Neuronal stem cell (in vitro differentiated cells): ENCODE measurements around the gene SKIDA1.

ENCODE experiments used
- DNase-seq: peaks from one replicate; pipeline ENCODE4 v3.0.0-alpha.2; 2013; ENCODE audit warnings: low spot score
- H2AFZ ChIP-seq: one replicate; pipeline ENCODE4 v1.6.1; 2013; ENCODE audit warnings: mild to moderate bottlenecking, low read length, inconsistent platforms
- H2AK5ac ChIP-seq: 2 replicates; pipeline ENCODE4 v1.6.1; 2013; ENCODE audit warnings: low read depth, mild to moderate bottlenecking, inconsistent platforms, low read length, moderate library complexity, mixed read lengths
- H2BK120ac ChIP-seq: 2 replicates; pipeline ENCODE4 v1.6.1; 2013; ENCODE audit warnings: low read depth, mild to moderate bottlenecking, inconsistent platforms, low read length, moderate library complexity, mixed read lengths
- H2BK12ac ChIP-seq: one replicate; pipeline ENCODE4 v1.6.1; 2013; ENCODE audit warnings: low read length, inconsistent platforms
- H2BK15ac ChIP-seq: 2 replicates; pipeline ENCODE4 v1.6.1; 2013; ENCODE audit warnings: mild to moderate bottlenecking, low read length, inconsistent platforms, mixed read lengths
- H2BK5ac ChIP-seq: one replicate; pipeline ENCODE4 v1.6.1; 2013; ENCODE audit warnings: inconsistent platforms, mild to moderate bottlenecking, low read length, moderate library complexity
- H3K14ac ChIP-seq: one replicate; pipeline ENCODE4 v1.6.1; 2013; ENCODE audit warnings: low read length, inconsistent platforms
- H3K18ac ChIP-seq: 2 replicates; pipeline ENCODE4 v1.6.1; 2013; ENCODE audit warnings: low read length, inconsistent platforms
- H3K23ac ChIP-seq: 2 replicates; pipeline ENCODE4 v1.6.1; 2013; ENCODE audit warnings: low read depth, mild to moderate bottlenecking, mixed read lengths, low read length, inconsistent platforms; ENCODE audit not compliant: poor library complexity
- H3K27ac ChIP-seq: replicated peaks from 3 replicates; pipeline ENCODE4 v1.5.1; 2013; ENCODE audit warnings: low read length, inconsistent platforms
- H3K27me3 ChIP-seq, 3 experiments: 2 replicates each; pipeline ENCODE4 v1.6.1; 2013; ENCODE audit warnings: low read length in 3 of 3, mild to moderate bottlenecking in 2 of 3, inconsistent platforms in 1 of 3, low read depth in 1 of 3, mixed read lengths in 1 of 3, moderate library complexity in 1 of 3; ENCODE audit not compliant: control insufficient read depth in 3 of 3, insufficient read depth in 3 of 3
- H3K36me3 ChIP-seq, 2 donors: replicated peaks in 1 of 2; 2 replicates each; pipeline ENCODE4 v1.6.1; 2013; ENCODE audit warnings: low read length in 2 of 2; ENCODE audit not compliant: control insufficient read depth in 2 of 2, insufficient read depth in 2 of 2
- H3K4ac ChIP-seq: 2 replicates; pipeline ENCODE4 v1.6.1; 2013; ENCODE audit warnings: inconsistent platforms, mild to moderate bottlenecking, low read length, moderate library complexity
- H3K4me1 ChIP-seq, 2 donors: 1 replicate in 1 of 2; 2 replicates in 1 of 2; pipeline ENCODE4 v1.6.1; 2013; ENCODE audit warnings: low read length in 2 of 2, low read depth in 1 of 2; ENCODE audit not compliant: control insufficient read depth in 2 of 2, insufficient read depth in 1 of 2
- H3K4me2 ChIP-seq: one replicate; pipeline ENCODE4 v1.6.1; 2013; ENCODE audit warnings: mild to moderate bottlenecking, low read length, inconsistent platforms; ENCODE audit not compliant: insufficient read depth, poor library complexity, severe bottlenecking
- H3K4me3 ChIP-seq, 2 donors: 2 replicates each; pipeline ENCODE4 v1.5.1; 2013; ENCODE audit warnings: low read length in 2 of 2, mild to moderate bottlenecking in 2 of 2, inconsistent platforms in 1 of 2, moderate library complexity in 1 of 2
- H3K79me1 ChIP-seq: one replicate; pipeline ENCODE4 v1.6.1; 2013; ENCODE audit warnings: low read depth, mild to moderate bottlenecking, inconsistent platforms, low read length, moderate library complexity
- H3K9ac ChIP-seq: one replicate; pipeline ENCODE4 v1.6.1; 2013; ENCODE audit warnings: mild to moderate bottlenecking, low read depth, low read length, inconsistent platforms; ENCODE audit not compliant: poor library complexity
- H3K9me3 ChIP-seq, 2 donors: replicated peaks in 1 of 2; 2 replicates each; pipeline versions ENCODE3 to v1.6.1; 2013; ENCODE audit warnings: low read length in 2 of 2, mild to moderate bottlenecking in 2 of 2, inconsistent platforms in 1 of 2, low read depth in 1 of 2, mixed read lengths in 1 of 2, moderate library complexity in 1 of 2; ENCODE audit not compliant: control insufficient read depth in 2 of 2, insufficient read depth in 1 of 2
- H4K8ac ChIP-seq: one replicate; pipeline ENCODE4 v1.6.1; 2013; ENCODE audit warnings: low read depth, mild to moderate bottlenecking, inconsistent platforms, low read length, moderate library complexity
- H4K91ac ChIP-seq: one replicate; pipeline ENCODE4 v1.6.1; 2013; ENCODE audit warnings: low read length, low read depth, mild to moderate bottlenecking, inconsistent platforms; ENCODE audit not compliant: poor library complexity
- WGBS, 2 donors: extraction: QIAGEN DNeasy Blood & Tissue Kit; methylation state at CpG; one replicate each; pipeline ENCODE4 v1.1.7; 2013; ENCODE audit warnings: missing lambda C conversion rate in 2 of 2, mixed read lengths in 1 of 2; ENCODE audit not compliant: insufficient read length in 2 of 2, insufficient replicate concordance in 1 of 2; ENCODE audit errors: extremely low coverage in 2 of 2; 5-methylcytosine and 5-hydroxymethylcytosine counted together

The SKIDA1 gene

GRCh38 chr10:21526860-21527597, 1.5 kb upstream of the SKIDA1 start:
- no peaks in the 10 kb centered on the region for H3K27me3 ChIP-seq
- peak overlapping the region; percentile 99 for H2BK120ac ChIP-seq
- WGBS, 2 donors, result no CpG with 5 or more reads among the region's 68 CpGs
- no peak overlapping the region for H2BK12ac ChIP-seq
- H2BK5ac ChIP-seq, result peak overlapping the region; percentile 99
- H3K9me3 ChIP-seq, result no peaks in the 10 kb centered on the region
- peaks cover 3 to 30% of the 10 kb centered on the region in 2 donors for H3K4me1 ChIP-seq
- peak overlapping the region; percentile 98 for H3K18ac ChIP-seq
- peak overlapping the region; percentile 93 for H3K23ac ChIP-seq
- H2AK5ac ChIP-seq, result peak overlapping the region; percentile 90
- H3K79me1 ChIP-seq, result no peaks in the 10 kb centered on the region
- no peak overlapping the region for H2AFZ ChIP-seq
- H2BK15ac ChIP-seq, result peak overlapping the region; percentile 85
- H4K8ac ChIP-seq, result no peak overlapping the region
- no peak overlapping the region for H3K14ac ChIP-seq
- H4K91ac ChIP-seq, result no peak overlapping the region
- peak overlapping the region; percentile 70 to 85 for H3K4me3 ChIP-seq
- peaks cover 0 to 7% of the 10 kb centered on the region in 2 donors for H3K36me3 ChIP-seq
- peak overlapping the region; percentile 71 for H3K4me2 ChIP-seq
- H3K27ac ChIP-seq, result peak overlapping the region; percentile 100
- peak overlapping the region; percentile 84 for H3K4ac ChIP-seq
- DNase-seq, result no peak
- H3K9ac ChIP-seq, result peak overlapping the region; percentile 93

- peak overlapping the region; percentile 82 for H3K9ac ChIP-seq
- no peak overlapping the region for H4K91ac ChIP-seq
- no peaks in the 10 kb centered on the region for H3K79me1 ChIP-seq
- H2AFZ ChIP-seq, result no peak overlapping the region
- no peaks in the 10 kb centered on the region for H3K9me3 ChIP-seq
- H2BK15ac ChIP-seq, result no peak overlapping the region
- H3K23ac ChIP-seq, result peak overlapping the region; percentile 97
- no peak for DNase-seq
- no peak overlapping the region for H2BK12ac ChIP-seq
- peak overlapping the region; percentile 88 for H3K18ac ChIP-seq
- H2AK5ac ChIP-seq, result peak overlapping the region; percentile 71
- H4K8ac ChIP-seq, result no peak overlapping the region
- no peak overlapping the region for H2BK120ac ChIP-seq
- H3K27me3 ChIP-seq, result no peaks in the 10 kb centered on the region
- H3K36me3 ChIP-seq, result peaks cover 0 to 7% of the 10 kb centered on the region in 2 donors
- H2BK5ac ChIP-seq, result peak overlapping the region; percentile 99
- H3K14ac ChIP-seq, result no peak overlapping the region
- peaks cover 3 to 33% of the 10 kb centered on the region in 2 donors for H3K4me1 ChIP-seq
- no peak overlapping the region for H3K4ac ChIP-seq
- no CpG with 5 or more reads among the region's 56 CpGs for WGBS, 2 donors
- peak overlapping the region; percentile 71 for H3K4me2 ChIP-seq
- H3K4me3 ChIP-seq, result peak overlapping the region; percentile 70 to 85
- peak overlapping the region; percentile 100 for H3K27ac ChIP-seq
Observed at GRCh38 chr10:21526188-21526859, 842 bp upstream of the SKIDA1 start.

- Histone ChIP-seq H2BK5ac (peak overlapping the region; percentile 8), H3K18ac (peak overlapping the region; percentile 89), H2AFZ (no peak overlapping the region), H2BK120ac (no peak overlapping the region), H3K9me3 (no peaks in the 10 kb centered on the region), H3K79me1 (no peaks in the 10 kb centered on the region), H3K4ac (no peak overlapping the region), H2AK5ac (peak overlapping the region; percentile 16), H3K4me1 (peaks cover 6 to 31% of the 10 kb centered on the region in 2 donors), H3K4me2 (peak overlapping the region; percentile 84), H3K36me3 (peaks cover 0 to 7% of the 10 kb centered on the region in 2 donors), H3K4me3 (peak overlapping the region; percentile 60 to 84), H4K91ac (no peak overlapping the region), H4K8ac (no peak overlapping the region), H3K14ac (no peak overlapping the region), H3K23ac (peak overlapping the region; percentile 97), H3K9ac (peak overlapping the region; percentile 71), H3K27me3 (no peaks in the 10 kb centered on the region), H2BK12ac (no peak overlapping the region), H3K27ac (peak overlapping the region; percentile 100), H2BK15ac (no peak overlapping the region)
- whole genome bisulfite sequencing, 2 donors, result no CpG with 5 or more reads among the region's 23 CpGs
- DNase-seq, result no peak
Observed at GRCh38 chr10:21524526-21525366, 736 bp downstream of the SKIDA1 start.
